HepG2 (cell line): ENCODE data around the gene LIMA1. TPM values are rescaled to one million over a fixed set of nuclear protein-coding genes. Genes with fewer than 3 reads are reported as not detected.
"Not testable (repeated sequence)": the region's sequence is repeated elsewhere in the genome, so short reads cannot be mapped to it uniquely, and the experiment has no call there.

ENCODE experiments used
- ATAC-seq: fragments of 200-7000 bp; cut with Tn5 transposase; 3 replicates; pipeline ENCODE4 v1.9.1; 2020; ENCODE audit warnings: mild to moderate bottlenecking, moderate library complexity
- BruUV-seq: library from RNA; stranded (reverse); fragments of 400-500 nt; replicated peaks from 2 replicates; lab custom pipeline; 2021; lab: Mats Ljungman, UMichigan
- CTCF ChIA-PET: fragments of 300-600 bp; formaldehyde crosslinking; extraction: SDS; loops from one replicate; lab custom pipeline; 2021; ENCODE audit warnings: low total read pairs, inconsistent platforms, low intra/inter-chr PET ratio; lab: Yijun Ruan, JAX
- POLR2A ChIA-PET: fragments of 350-600 bp; sonication (Branson Sonifier 250); formaldehyde crosslinking; loops from one replicate; lab custom pipeline; 2020; ENCODE audit warnings: antibody characterized with exemption, inconsistent platforms; lab: Yijun Ruan, JAX
- DNase-seq: peaks from one replicate; pipeline ENCODE4 v3.0.0-alpha.2; 2015; ENCODE audit warnings: low spot score
- FAIRE-seq: peaks from 3 replicates; lab custom pipeline; 2011; peaks lifted over from hg19 to GRCh38; lab: Jason Lieb, UNC
- H2AFZ ChIP-seq: one replicate; pipeline ENCODE4 v1.6.1; 2011; ENCODE audit warnings: low read length, inconsistent platforms
- H3K27ac ChIP-seq: fragments of 300-600 bp; 3 replicates; pipeline ENCODE4 v1.8.0; 2011; ENCODE audit warnings: mixed run types, mild to moderate bottlenecking, mixed read lengths, low read length, inconsistent platforms; ENCODE audit not compliant: insufficient read depth; ENCODE audit errors: extremely low read length
- H3K27me3 ChIP-seq, 2 experiments: fragments of 200-600 bp in 1 of 2; 2 replicates in 1 of 2; 3 replicates in 1 of 2; pipeline versions ENCODE4 v1.6.0 to v1.8.0; 2011; ENCODE audit warnings: low read length in 2 of 2, mild to moderate bottlenecking in 2 of 2, moderate library complexity in 2 of 2, inconsistent platforms in 1 of 2; ENCODE audit not compliant: insufficient read depth in 2 of 2, control insufficient read depth in 1 of 2
- H3K36me3 ChIP-seq, 2 experiments: fragments of 200-600 bp in 1 of 2; replicated peaks in 1 of 2; 2 replicates in 1 of 2; 3 replicates in 1 of 2; pipeline versions ENCODE4 v1.5.1 to v1.8.0; 2011; ENCODE audit warnings: low read length in 2 of 2, inconsistent platforms in 1 of 2; ENCODE audit not compliant: insufficient read depth in 2 of 2, control insufficient read depth in 1 of 2
- H3K4me1 ChIP-seq: 2 replicates; pipeline ENCODE4 v1.5.1; 2012; ENCODE audit warnings: low read length, inconsistent platforms; ENCODE audit not compliant: insufficient read depth
- H3K4me2 ChIP-seq: 2 replicates; pipeline ENCODE4 v1.6.0; 2011; ENCODE audit warnings: low read depth, low read length, inconsistent platforms
- H3K4me3 ChIP-seq, 3 experiments: fragments of 200-600 bp in 1 of 3; sonication (generic), shearing (Covaris generic) in 1 of 3; replicated peaks in 1 of 3; 2 replicates each; pipeline ENCODE4 v1.5.1; 2011 to 2016; ENCODE audit warnings: low read length in 3 of 3, inconsistent platforms in 2 of 3, low read depth in 2 of 3, mild to moderate bottlenecking in 2 of 3, control low read depth in 1 of 3, mixed read lengths in 1 of 3; ENCODE audit not compliant: insufficient read depth in 1 of 3
- H3K79me2 ChIP-seq: one replicate; pipeline ENCODE4 v1.6.1; 2011; ENCODE audit warnings: low read length, inconsistent platforms; ENCODE audit not compliant: insufficient read depth
- H3K9ac ChIP-seq: 2 replicates; pipeline ENCODE4 v1.6.0; 2011; ENCODE audit warnings: mild to moderate bottlenecking, low read depth, low read length, inconsistent platforms; ENCODE audit not compliant: insufficient read depth
- H3K9me3 ChIP-seq: 2 replicates; pipeline ENCODE4 v1.5.1; 2012; ENCODE audit warnings: mild to moderate bottlenecking, low read length
- H4K20me1 ChIP-seq: 2 replicates; pipeline ENCODE4 v1.6.0; 2011; ENCODE audit warnings: inconsistent platforms, mild to moderate bottlenecking, low read length, moderate library complexity; ENCODE audit not compliant: insufficient read depth
- HHEX ChIP-seq: IDR thresholded peaks from 2 replicates; pipeline ENCODE4 v1.6.1; 2016; ENCODE audit warnings: control low read depth
- MAFG ChIP-seq: sonication (generic); formaldehyde crosslinking; IDR thresholded peaks from 2 replicates; pipeline ENCODE4 v1.5.1; 2020; ENCODE audit warnings: mild to moderate bottlenecking, missing genetic modification reagents
- THYN1 ChIP-seq: sonication (generic); formaldehyde crosslinking; IDR thresholded peaks from 2 replicates; pipeline ENCODE4 v1.8.1; 2023; ENCODE audit warnings: low read depth, mild to moderate bottlenecking, moderate library complexity, missing genetic modification reagents, borderline replicate concordance
- ZNF121 ChIP-seq: sonication (generic); formaldehyde crosslinking; IDR thresholded peaks from 2 replicates; pipeline ENCODE4 v1.5.0; 2020; ENCODE audit warnings: mild to moderate bottlenecking, missing genetic modification reagents
- ZNF225 ChIP-seq: sonication (generic); formaldehyde crosslinking; IDR thresholded peaks from 2 replicates; pipeline ENCODE4 v1.4.0; 2020; ENCODE audit warnings: mild to moderate bottlenecking, missing genetic modification reagents
- ZNF572 ChIP-seq: sonication (generic); formaldehyde crosslinking; IDR thresholded peaks from 2 replicates; pipeline ENCODE4 v1.5.1; 2020; ENCODE audit warnings: mild to moderate bottlenecking, missing genetic modification reagents
- WGBS: methylation state at CpG from one replicate; pipeline ENCODE4 v1.1.6; 2017; ENCODE audit warnings: low lambda C conversion rate; 5-methylcytosine and 5-hydroxymethylcytosine counted together
- in situ Hi-C: cut with HindIII; loops from 2 replicates; pipeline ENCODE4 v1.10.0; 2017; ENCODE audit warnings: low pct_unique_long_range_greater_than_20kb; ENCODE audit not compliant: extremely low pct_ligation_motif_present
- intact Hi-C: fragments of 100-400 bp; cut with micrococcal nuclease; formaldehyde crosslinking; loops from one replicate; pipeline ENCODE4 v1.10.0; 2022; ENCODE audit not compliant: unreplicated experiment
- polyA plus RNA-seq, 8 experiments: library from polyadenylated mRNA; depleted of rRNA in 3 of 8; stranded (reverse) in 7 of 8; unstranded in 1 of 8; fragments of >200 nt; fragmentation: Illumina TruSeq in 4 of 8; extraction: Trizol in 4 of 8; gene quantifications; 2 replicates each; pipeline versions ENCODE4 v1.2.1 to v1.2.3, GENCODE V29; 2011 to 2016; ENCODE audit warnings: low read depth in 4 of 8, missing spikeins in 1 of 8, mixed read lengths in 1 of 8; ENCODE audit not compliant: insufficient read depth in 1 of 8
- total RNA-seq, 5 experiments: library from RNA; depleted of rRNA; stranded (reverse); fragments of >200 nt; fragmentation: Illumina TruSeq; extraction: Trizol; gene quantifications; 2 replicates each; pipeline ENCODE4 v1.2.3, GENCODE V29; 2016; ENCODE audit warnings: low read depth in 1 of 5
- TF ChIP-seq, protein P1 (sequence below): sonication (generic); formaldehyde crosslinking; IDR thresholded peaks from 2 replicates; pipeline ENCODE4 v1.4.0; 2020; ENCODE audit warnings: low read depth, mild to moderate bottlenecking, missing genetic modification reagents
- TF ChIP-seq, protein P2 (sequence below): sonication (generic); formaldehyde crosslinking; IDR thresholded peaks from 2 replicates; pipeline ENCODE4 v1.8.0; 2022; ENCODE audit warnings: mild to moderate bottlenecking, missing genetic modification reagents, moderate library complexity

The LIMA1 gene
- total and polyA plus RNA-seq, 2 of the 13 experiments (the other 11 are each of a cell fraction or from before 2014, with no cell fraction given), result 13.0 to 19.8 TPM

DNA sequence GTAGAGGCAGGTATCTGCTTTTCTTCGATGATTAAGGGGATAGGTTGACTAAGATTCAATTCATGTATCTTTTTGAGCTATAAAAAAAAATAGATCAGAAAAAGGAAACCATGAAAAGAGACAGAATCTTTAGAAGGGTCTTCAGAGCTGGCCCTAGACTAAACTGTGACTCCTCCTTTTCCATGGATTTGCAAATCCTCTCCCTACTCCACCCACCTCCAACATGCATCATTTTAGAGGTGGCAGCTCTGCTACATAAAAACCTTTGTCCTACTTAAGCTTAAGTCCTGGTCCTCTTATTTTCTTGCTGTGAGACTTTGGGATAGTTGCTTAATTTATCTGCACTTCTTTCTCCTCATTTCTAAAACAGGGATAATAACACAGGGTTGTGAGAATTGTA lies 48.4 kb upstream of the LIMA1 start:
- Histone ChIP-seq H3K79me2 (no peaks in the 10 kb centered on the region), H3K4me1 (peaks cover 3% of the 10 kb centered on the region), H3K4me3 (no peak overlapping the region), H3K9ac (no peak overlapping the region), H3K27me3 (no peaks in the 10 kb centered on the region), H4K20me1 (no peaks in the 10 kb centered on the region), H3K27ac (no peak overlapping the region), H3K36me3 (no peaks in the 10 kb centered on the region), H3K4me2 (no peak overlapping the region), H3K9me3 (no peaks in the 10 kb centered on the region), H2AFZ (no peak overlapping the region)
- no peak for FAIRE-seq
- TF ChIP-seq, protein P1, sequence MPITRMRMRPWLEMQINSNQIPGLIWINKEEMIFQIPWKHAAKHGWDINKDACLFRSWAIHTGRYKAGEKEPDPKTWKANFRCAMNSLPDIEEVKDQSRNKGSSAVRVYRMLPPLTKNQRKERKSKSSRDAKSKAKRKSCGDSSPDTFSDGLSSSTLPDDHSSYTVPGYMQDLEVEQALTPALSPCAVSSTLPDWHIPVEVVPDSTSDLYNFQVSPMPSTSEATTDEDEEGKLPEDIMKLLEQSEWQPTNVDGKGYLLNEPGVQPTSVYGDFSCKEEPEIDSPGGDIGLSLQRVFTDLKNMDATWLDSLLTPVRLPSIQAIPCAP, result no peak
- no peak for TF ChIP-seq THYN1
- TF ChIP-seq ZNF121 (CRISPR knock-in tag), result no peak
- TF ChIP-seq ZNF572, result no peak
- TF ChIP-seq ZNF225, result no peak
- no peak for TF ChIP-seq HHEX
- TF ChIP-seq, protein P2, sequence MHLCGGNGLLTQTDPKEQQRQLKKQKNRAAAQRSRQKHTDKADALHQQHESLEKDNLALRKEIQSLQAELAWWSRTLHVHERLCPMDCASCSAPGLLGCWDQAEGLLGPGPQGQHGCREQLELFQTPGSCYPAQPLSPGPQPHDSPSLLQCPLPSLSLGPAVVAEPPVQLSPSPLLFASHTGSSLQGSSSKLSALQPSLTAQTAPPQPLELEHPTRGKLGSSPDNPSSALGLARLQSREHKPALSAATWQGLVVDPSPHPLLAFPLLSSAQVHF, result no peak
- no peak for TF ChIP-seq MAFG
- in situ Hi-C loops (no loop called here), intact Hi-C loops (loop anchor here (10.0 kb wide), 1 partner anchor 73 kb away; the partner anchor contains the start of gene LARP4)
- no peak for DNase-seq
- ATAC-seq, result no peak
- ChIA-PET POLR2A (no interaction called here), CTCF (no interaction called here)
- BruUV-seq, result no TSS peak
- WGBS, result 92% methylated on average over 1 of the region's 1 CpG

DNA sequence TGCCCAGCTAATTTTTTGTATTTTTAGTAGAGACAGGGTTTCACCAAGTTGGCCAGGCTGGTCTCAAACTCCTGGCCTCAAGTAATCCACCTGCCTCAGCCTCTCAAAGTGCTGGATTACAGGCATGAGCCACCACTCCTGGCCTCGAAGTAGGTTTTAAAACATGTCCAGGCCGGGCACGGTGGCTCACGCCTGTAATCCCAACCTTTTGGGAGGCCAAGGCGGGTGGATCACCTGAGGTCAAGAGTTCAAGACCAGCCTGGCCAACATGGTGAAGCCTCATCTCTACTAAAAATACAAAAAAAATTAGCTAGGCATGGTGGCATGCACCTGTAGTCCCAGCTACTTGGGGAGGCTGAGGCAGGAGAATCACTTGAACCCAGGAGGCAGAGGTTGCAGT lies 45.3 kb upstream of the LIMA1 start:
- ATAC-seq, H3K4me3 ChIP-seq, H3K79me2 ChIP-seq, H3K36me3 ChIP-seq, H3K27ac ChIP-seq, CTCF ChIA-PET, intact Hi-C loops, H4K20me1 ChIP-seq, H3K9ac ChIP-seq, H3K27me3 ChIP-seq, H3K4me2 ChIP-seq, H2AFZ ChIP-seq, H3K9me3 ChIP-seq, BruUV-seq, DNase-seq, in situ Hi-C loops, FAIRE-seq: not testable (repeated sequence)
- POLR2A ChIA-PET, result interaction anchor here (1.0 kb wide), 1 partner anchor 162 kb away, joined by 3 read pairs; the partner anchor contains the start of gene CERS5
- 83% methylated on average over 5 of the region's 5 CpGs for WGBS
- peaks cover 18% of the 10 kb centered on the region for H3K4me1 ChIP-seq
